CD14-positive monocyte (primary cell): ENCODE data around the gene KRT86. TPM values are rescaled to one million over a fixed set of nuclear protein-coding genes. Genes with fewer than 3 reads are reported as not detected.

Experiments
- DNase-seq, 3 donors: peaks; one replicate each; pipeline ENCODE4 v3.0.0-alpha.2; 2011 to 2022
- H2AFZ ChIP-seq: 2 replicates; pipeline ENCODE4 v1.6.0; 2012; ENCODE audit warnings: mild to moderate bottlenecking, low read depth, low read length, inconsistent platforms; ENCODE audit not compliant: insufficient read depth, poor library complexity, severe bottlenecking
- H3K27ac ChIP-seq, 2 donors: 1 replicate in 1 of 2; 2 replicates in 1 of 2; pipeline ENCODE4 v1.5.1; 2012 to 2013; ENCODE audit warnings: low read length in 2 of 2, control low read depth in 1 of 2, inconsistent platforms in 1 of 2, low read depth in 1 of 2, mild to moderate bottlenecking in 1 of 2
- H3K27me3 ChIP-seq, 2 donors: one replicate each; pipeline versions ENCODE4 v1.6.0 to v1.6.1; 2011 to 2013; ENCODE audit warnings: low read length in 2 of 2; ENCODE audit not compliant: control insufficient read depth in 2 of 2, insufficient read depth in 2 of 2
- H3K36me3 ChIP-seq, 2 donors: replicated peaks in 1 of 2; 1 replicate in 1 of 2; 2 replicates in 1 of 2; pipeline versions ENCODE4 v1.5.1 to v1.6.1; 2012 to 2013; ENCODE audit warnings: low read length in 2 of 2, control low read depth in 1 of 2, inconsistent platforms in 1 of 2, mild to moderate bottlenecking in 1 of 2; ENCODE audit not compliant: insufficient read depth in 2 of 2, control insufficient read depth in 1 of 2
- H3K4me1 ChIP-seq, 2 donors: 1 replicate in 1 of 2; 2 replicates in 1 of 2; pipeline versions ENCODE4 v1.5.1 to v1.6.1; 2012 to 2013; ENCODE audit warnings: low read length in 2 of 2, control low read depth in 1 of 2, inconsistent platforms in 1 of 2, mild to moderate bottlenecking in 1 of 2, moderate library complexity in 1 of 2; ENCODE audit not compliant: insufficient read depth in 2 of 2, control insufficient read depth in 1 of 2
- H3K4me2 ChIP-seq: replicated peaks from 2 replicates; pipeline ENCODE3; 2012; ENCODE audit warnings: low read length, moderate library complexity, mild to moderate bottlenecking; ENCODE audit not compliant: poor library complexity, severe bottlenecking; ENCODE audit errors: extremely low read depth
- H3K4me3 ChIP-seq, 3 experiments: fragments of 200-600 bp in 1 of 3; sonication (generic) in 1 of 3; replicated peaks in 1 of 3; 1 replicate in 2 of 3; 2 replicates in 1 of 3; pipeline ENCODE4 v1.5.1; 2011 to 2013; ENCODE audit warnings: low read length in 3 of 3, mild to moderate bottlenecking in 3 of 3, control low read depth in 2 of 3, low read depth in 2 of 3, inconsistent platforms in 1 of 3, moderate library complexity in 1 of 3
- H3K79me2 ChIP-seq: 2 replicates; pipeline ENCODE4 v1.6.0; 2012; ENCODE audit warnings: mild to moderate bottlenecking, control low read depth, inconsistent platforms, low read length, moderate library complexity; ENCODE audit not compliant: insufficient read depth
- H3K9ac ChIP-seq: 2 replicates; pipeline ENCODE4 v1.6.0; 2017; ENCODE audit warnings: low read length, mild to moderate bottlenecking; ENCODE audit not compliant: insufficient read depth, poor library complexity, severe bottlenecking
- H3K9me3 ChIP-seq, 2 donors: replicated peaks in 1 of 2; 1 replicate in 1 of 2; 2 replicates in 1 of 2; pipeline versions ENCODE4 v1.5.1 to v1.6.1; 2012 to 2013; ENCODE audit warnings: low read length in 2 of 2, control low read depth in 1 of 2; ENCODE audit not compliant: control insufficient read depth in 1 of 2, insufficient read depth in 1 of 2
- H4K20me1 ChIP-seq: 2 replicates; pipeline ENCODE4 v1.6.0; 2012; ENCODE audit warnings: mild to moderate bottlenecking, low read length, control low read depth, moderate library complexity; ENCODE audit not compliant: insufficient read depth
- H3K27ac Mint-ChIP-seq, 7 donors: one replicate each; pipeline ENCODE4 v1.8.0; 2020; ENCODE audit warnings: mild to moderate bottlenecking in 7 of 7, mixed read lengths in 7 of 7, moderate library complexity in 6 of 7, inconsistent platforms in 2 of 7
- H3K27me3 Mint-ChIP-seq, 3 donors: one replicate each; pipeline ENCODE4 v1.8.0; 2021 to 2022; ENCODE audit warnings: low read depth in 3 of 3, mild to moderate bottlenecking in 3 of 3, mixed read lengths in 3 of 3, moderate library complexity in 3 of 3, inconsistent platforms in 1 of 3
- H3K36me3 Mint-ChIP-seq, 2 donors: one replicate each; pipeline ENCODE4 v1.8.0; 2020; ENCODE audit warnings: mixed read lengths in 2 of 2, inconsistent platforms in 1 of 2, mild to moderate bottlenecking in 1 of 2
- H3K4me1 Mint-ChIP-seq: one replicate; pipeline ENCODE4 v1.8.0; 2020; ENCODE audit warnings: mild to moderate bottlenecking, mixed read lengths
- H3K4me3 Mint-ChIP-seq, 2 donors: one replicate each; pipeline ENCODE4 v1.8.0; 2020; ENCODE audit warnings: mild to moderate bottlenecking in 2 of 2, mixed read lengths in 2 of 2, moderate library complexity in 1 of 2
- H3K9me3 Mint-ChIP-seq, 7 donors: one replicate each; pipeline ENCODE4 v1.8.0; 2020 to 2022; ENCODE audit warnings: mixed read lengths in 7 of 7, mild to moderate bottlenecking in 6 of 7, moderate library complexity in 6 of 7, inconsistent platforms in 2 of 7
- WGBS: methylation state at CpG from one replicate; pipeline ENCODE4 v1.1.5; 2013; ENCODE audit warnings: missing lambda C conversion rate; ENCODE audit not compliant: insufficient coverage; 5-methylcytosine and 5-hydroxymethylcytosine counted together
- intact Hi-C, 2 donors: fragments of 100-400 bp; cut with micrococcal nuclease; formaldehyde crosslinking; loops; one replicate each; pipeline versions ENCODE4 v1.15.0 to v1.15.1; 2023
- polyA plus RNA-seq, 3 donors: library from polyadenylated mRNA; depleted of rRNA in 1 of 3; unstranded in 2 of 3; stranded (reverse) in 1 of 3; fragments of 300-500 nt in 2 of 3; fragments of >200 nt in 1 of 3; fragmentation: Illumina TruSeq in 2 of 3; gene quantifications; 1 replicate in 2 of 3; 2 replicates in 1 of 3; pipeline ENCODE4 v1.2.3, GENCODE V29; 2012 to 2021
- TF ChIP-seq, protein P1 (sequence below): fragments of 200-600 bp; IDR thresholded peaks from one replicate; pipeline ENCODE4 v1.8.0; 2022; ENCODE audit warnings: antibody characterized with exemption, mild to moderate bottlenecking

The KRT86 gene
- polyA plus RNA-seq, 3 donors = not detected

DNA sequence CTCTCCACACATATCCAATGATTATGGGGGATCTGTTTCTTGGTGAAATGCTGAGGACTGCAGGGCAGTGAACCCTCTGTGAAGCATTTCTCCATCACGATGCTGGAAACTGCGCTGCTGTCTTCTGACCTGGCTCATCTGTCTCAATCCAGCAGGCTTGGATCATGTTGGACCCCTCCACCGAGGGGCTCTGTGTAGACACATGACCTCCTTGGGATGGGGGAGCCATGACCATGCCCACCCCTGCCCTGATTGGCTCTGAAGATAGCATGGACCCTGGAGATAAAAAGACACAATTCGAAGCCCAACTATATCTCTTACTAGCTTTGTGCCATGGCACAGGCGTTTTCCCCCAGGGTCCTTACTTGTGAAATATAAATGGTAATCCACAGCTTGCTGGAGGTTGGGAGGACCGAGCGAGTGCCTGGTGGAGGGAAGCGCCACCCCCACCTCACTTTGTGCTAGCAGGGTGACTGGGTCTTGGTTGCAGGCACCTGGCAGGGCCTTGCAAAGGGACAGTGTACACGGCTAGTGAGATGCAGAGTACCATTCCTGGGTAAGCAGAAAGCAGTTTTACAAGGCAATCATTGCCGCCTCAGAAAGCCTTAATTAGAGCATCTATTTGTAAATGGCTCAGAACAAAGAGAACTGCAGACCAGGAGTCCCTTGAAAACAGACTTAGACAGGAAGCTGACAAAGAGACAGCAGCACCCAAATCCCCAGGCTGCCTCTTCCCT is 49.1 kb downstream of the KRT86 start:
- no peak overlapping the region for H3K4me3 ChIP-seq
- peaks cover 0 to 22% of the 10 kb centered on the region in 2 donors for H3K27me3 ChIP-seq
- no peak overlapping the region for H3K9ac ChIP-seq
- H2AFZ ChIP-seq = no peak overlapping the region
- Mint-ChIP-seq H3K4me3 (no peak overlapping the region), H3K36me3 (no peaks in the 10 kb centered on the region), H3K4me1 (peaks cover 4% of the 10 kb centered on the region), H3K27ac (no peak overlapping the region), H3K27me3 (peaks cover 26 to 61% (median 27%) of the 10 kb centered on the region in 3 donors), H3K9me3 (peaks cover 0 to 2% (median 0%) of the 10 kb centered on the region in 7 donors)
- H3K4me2 ChIP-seq = no peak overlapping the region
- no peaks in the 10 kb centered on the region for H3K79me2 ChIP-seq
- no peaks in the 10 kb centered on the region for H3K4me1 ChIP-seq
- TF ChIP-seq, protein P1, sequence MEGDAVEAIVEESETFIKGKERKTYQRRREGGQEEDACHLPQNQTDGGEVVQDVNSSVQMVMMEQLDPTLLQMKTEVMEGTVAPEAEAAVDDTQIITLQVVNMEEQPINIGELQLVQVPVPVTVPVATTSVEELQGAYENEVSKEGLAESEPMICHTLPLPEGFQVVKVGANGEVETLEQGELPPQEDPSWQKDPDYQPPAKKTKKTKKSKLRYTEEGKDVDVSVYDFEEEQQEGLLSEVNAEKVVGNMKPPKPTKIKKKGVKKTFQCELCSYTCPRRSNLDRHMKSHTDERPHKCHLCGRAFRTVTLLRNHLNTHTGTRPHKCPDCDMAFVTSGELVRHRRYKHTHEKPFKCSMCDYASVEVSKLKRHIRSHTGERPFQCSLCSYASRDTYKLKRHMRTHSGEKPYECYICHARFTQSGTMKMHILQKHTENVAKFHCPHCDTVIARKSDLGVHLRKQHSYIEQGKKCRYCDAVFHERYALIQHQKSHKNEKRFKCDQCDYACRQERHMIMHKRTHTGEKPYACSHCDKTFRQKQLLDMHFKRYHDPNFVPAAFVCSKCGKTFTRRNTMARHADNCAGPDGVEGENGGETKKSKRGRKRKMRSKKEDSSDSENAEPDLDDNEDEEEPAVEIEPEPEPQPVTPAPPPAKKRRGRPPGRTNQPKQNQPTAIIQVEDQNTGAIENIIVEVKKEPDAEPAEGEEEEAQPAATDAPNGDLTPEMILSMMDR = no peak
- no peaks in the 10 kb centered on the region for H3K9me3 ChIP-seq
- H3K27ac ChIP-seq = no peak overlapping the region
- intact Hi-C loops = no loop called here
- no peaks in the 10 kb centered on the region for H3K36me3 ChIP-seq
- 92% methylated on average over 7 of the region's 10 CpGs for WGBS
- DNase-seq = no peak
- no peaks in the 10 kb centered on the region for H4K20me1 ChIP-seq

DNA sequence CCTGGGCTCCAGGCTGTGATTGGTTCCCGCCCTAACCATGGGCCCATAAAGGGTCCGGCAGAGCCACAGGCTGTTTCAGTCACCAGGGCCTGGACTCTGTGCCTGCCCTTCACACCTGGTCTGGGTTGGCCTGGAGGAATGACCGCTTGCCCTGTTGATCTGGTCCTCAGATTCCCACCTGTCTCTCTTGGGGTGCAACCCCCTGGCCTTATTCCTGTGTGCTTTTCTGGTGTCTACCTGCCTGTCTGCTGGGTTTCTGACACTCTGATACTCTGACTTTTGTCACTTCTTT is 49.7 kb downstream of the KRT86 start:
- Histone ChIP-seq H3K4me1 (no peaks in the 10 kb centered on the region), H3K9ac (no peak overlapping the region), H3K4me3 (no peak overlapping the region), H3K9me3 (no peaks in the 10 kb centered on the region), H3K27me3 (peaks cover 0 to 22% of the 10 kb centered on the region in 2 donors), H4K20me1 (no peaks in the 10 kb centered on the region), H2AFZ (no peak overlapping the region), H3K36me3 (no peaks in the 10 kb centered on the region), H3K4me2 (no peak overlapping the region), H3K79me2 (no peaks in the 10 kb centered on the region), H3K27ac (no peak overlapping the region)
- Mint-ChIP-seq H3K4me1 (peaks cover 4% of the 10 kb centered on the region), H3K27ac (no peak overlapping the region), H3K36me3 (no peaks in the 10 kb centered on the region), H3K27me3 (peaks cover 23 to 56% (median 24%) of the 10 kb centered on the region in 3 donors), H3K4me3 (no peak overlapping the region), H3K9me3 (peaks cover 0 to 2% (median 0%) of the 10 kb centered on the region in 7 donors)
- TF ChIP-seq, protein P1 = no peak
- intact Hi-C loops = no loop called here
- WGBS = 93% methylated on average over 3 of the region's 3 CpGs
- no peak for DNase-seq
